HCT116 (cell line): ENCODE measurements around the gene NCOA1. TPM values are rescaled to one million over a fixed set of nuclear protein-coding genes. Genes with fewer than 3 reads are reported as not detected.

Experiments
- ATAC-seq: fragments of 200-7000 bp; cut with Tn5 transposase; 2 replicates; pipeline ENCODE4 v1.9.1; 2020; ENCODE audit warnings: mild to moderate bottlenecking, moderate library complexity
- BruUV-seq: library from RNA; stranded (reverse); fragments of 400-500 nt; replicated peaks from 2 replicates; lab custom pipeline; 2021; lab: Mats Ljungman, UMichigan
- CTCF ChIA-PET: fragments of 300-600 bp; sonication (Branson Sonifier 250); formaldehyde crosslinking; loops from one replicate; lab custom pipeline; 2021; ENCODE audit warnings: antibody characterized with exemption; lab: Charles Lee
- POLR2A ChIA-PET: fragments of 300-600, 350-600 bp; sonication (Branson Sonifier 250); formaldehyde crosslinking; loops from one replicate; lab custom pipeline; 2021; ENCODE audit warnings: antibody characterized with exemption; lab: Charles Lee
- RAD21 ChIA-PET, 2 experiments: fragments of 300-600 bp; sonication (Branson Sonifier 250); formaldehyde crosslinking; loops; one replicate each; lab custom pipeline; 2023; ENCODE audit warnings: low total read pairs in 2 of 2; ENCODE audit not compliant: uncharacterized antibody in 2 of 2, unreplicated experiment in 2 of 2, low non-redundant PET in 1 of 2; lab: Charles Lee
- DNase-seq: peaks from one replicate; pipeline ENCODE4 v3.0.0-alpha.2; 2010; ENCODE audit warnings: low read depth, low spot score
- H2AFZ ChIP-seq: fragments of 200-600 bp; shearing (Covaris generic), sonication (generic); 2 replicates; pipeline ENCODE4 v1.6.1; 2017; ENCODE audit warnings: low read depth, mixed run types, mixed read lengths, antibody characterized with exemption, low read length; ENCODE audit not compliant: poor library complexity, severe bottlenecking
- H3K27ac ChIP-seq: 2 replicates; pipeline ENCODE4 v1.5.1; 2012; ENCODE audit warnings: low read depth, low read length
- H3K27me3 ChIP-seq: fragments of 200-600 bp; sonication (generic); 2 replicates; pipeline ENCODE4 v1.6.1; 2016; ENCODE audit warnings: mixed run types, low read length, mixed read lengths; ENCODE audit not compliant: insufficient read depth
- H3K36me3 ChIP-seq, 2 experiments: fragments of 200-500 bp in 1 of 2; fragments of 200-600 bp in 1 of 2; sonication (Bioruptor generic) in 1 of 2; sonication (generic) in 1 of 2; 2 replicates each; pipeline versions ENCODE4 v1.5.1 to v1.6.1; 2014 to 2016; ENCODE audit warnings: low read length in 2 of 2, inconsistent platforms in 1 of 2, mixed read lengths in 1 of 2, mixed run types in 1 of 2; ENCODE audit not compliant: insufficient read depth in 2 of 2, control insufficient read depth in 1 of 2
- H3K4me1 ChIP-seq, 2 experiments: fragments of 200-600 bp in 1 of 2; sonication (generic) in 1 of 2; 2 replicates each; pipeline versions ENCODE4 v1.5.1 to v1.6.1; 2012 to 2017; ENCODE audit warnings: low read length in 2 of 2, inconsistent platforms in 1 of 2, mild to moderate bottlenecking in 1 of 2, mixed read lengths in 1 of 2, mixed run types in 1 of 2, moderate library complexity in 1 of 2; ENCODE audit not compliant: insufficient read depth in 2 of 2, control insufficient read depth in 1 of 2
- H3K4me2 ChIP-seq: fragments of 200-600 bp; sonication (generic); 2 replicates; pipeline ENCODE4 v1.6.1; 2017; ENCODE audit warnings: mixed run types, low read length, mixed read lengths
- H3K4me3 ChIP-seq, 2 experiments: fragments of 200-600 bp in 1 of 2; sonication (generic) in 1 of 2; replicated peaks in 1 of 2; 2 replicates each; pipeline ENCODE4 v1.5.1; 2011 to 2016; ENCODE audit warnings: low read length in 2 of 2, control low read depth in 1 of 2, low read depth in 1 of 2, mild to moderate bottlenecking in 1 of 2, mixed read lengths in 1 of 2, mixed run types in 1 of 2
- H3K79me2 ChIP-seq: fragments of 200-600 bp; sonication (generic); 2 replicates; pipeline ENCODE4 v1.6.1; 2017; ENCODE audit warnings: mild to moderate bottlenecking, mixed run types, low read length, moderate library complexity, mixed read lengths; ENCODE audit not compliant: insufficient read depth
- H3K9ac ChIP-seq: fragments of 200-600 bp; sonication (generic); 2 replicates; pipeline ENCODE4 v1.6.1; 2016; ENCODE audit warnings: low read length, mixed read lengths
- H3K9me2 ChIP-seq: fragments of 200-600 bp; sonication (generic), shearing (Covaris generic); 2 replicates; pipeline ENCODE4 v1.6.1; 2017; ENCODE audit warnings: mixed run types, mild to moderate bottlenecking, moderate library complexity; ENCODE audit not compliant: insufficient read depth
- H3K9me3 ChIP-seq, 2 experiments: fragments of 200-500 bp in 1 of 2; fragments of 200-600 bp in 1 of 2; sonication (Bioruptor generic) in 1 of 2; sonication (generic) in 1 of 2; 2 replicates each; pipeline ENCODE4 v1.6.1; 2014 to 2017; ENCODE audit warnings: low read length in 2 of 2, mixed read lengths in 2 of 2, inconsistent platforms in 1 of 2, low read depth in 1 of 2, mild to moderate bottlenecking in 1 of 2, mixed run types in 1 of 2, moderate library complexity in 1 of 2; ENCODE audit not compliant: control insufficient read depth in 1 of 2, insufficient read depth in 1 of 2
- H4K20me1 ChIP-seq: fragments of 200-600 bp; sonication (generic), shearing (Covaris generic); 2 replicates; pipeline ENCODE4 v1.6.1; 2017; ENCODE audit warnings: mixed run types, mild to moderate bottlenecking, moderate library complexity; ENCODE audit not compliant: insufficient read depth
- CBX3 ChIP-seq: IDR thresholded peaks from 2 replicates; pipeline ENCODE4 v1.6.1; 2012; ENCODE audit warnings: low read depth
- CEBPB ChIP-seq: IDR thresholded peaks from 2 replicates; pipeline ENCODE4 v1.6.1; 2012; ENCODE audit warnings: low read depth
- CTCF ChIP-seq, 3 experiments: fragments of 200-600 bp in 1 of 3; sonication (generic) in 1 of 3; IDR thresholded peaks in 2 of 3; conservative IDR thresholded peaks in 1 of 3; 2 replicates each; pipeline ENCODE4 v1.5.1; 2012 to 2017; ENCODE audit warnings: low read depth in 2 of 3, low read length in 2 of 3, antibody characterized with exemption in 1 of 3, borderline replicate concordance in 1 of 3, control low read depth in 1 of 3, mild to moderate bottlenecking in 1 of 3, mixed read lengths in 1 of 3, mixed run types in 1 of 3, moderate library complexity in 1 of 3; ENCODE audit not compliant: insufficient read depth in 1 of 3
- EGR1 ChIP-seq: IDR thresholded peaks from 2 replicates; pipeline ENCODE4 v1.6.1; 2012; ENCODE audit warnings: low read depth
- ELF1 ChIP-seq: IDR thresholded peaks from 2 replicates; pipeline ENCODE4 v1.6.1; 2012; ENCODE audit warnings: low read depth, borderline replicate concordance
- EZH2 ChIP-seq: fragments of 200-600 bp; sonication (generic); IDR thresholded peaks from 2 replicates; pipeline ENCODE4 v1.6.1; 2017; ENCODE audit warnings: antibody characterized with exemption, mixed run types
- EZH2phosphoT487 ChIP-seq: fragments of 200-600 bp; IDR thresholded peaks from 2 replicates; pipeline ENCODE4 v1.6.1; 2018; ENCODE audit warnings: antibody characterized with exemption, borderline replicate concordance
- FOSL1 ChIP-seq: IDR thresholded peaks from 2 replicates; pipeline ENCODE4 v1.6.1; 2012; ENCODE audit warnings: low read depth
- JUND ChIP-seq: IDR thresholded peaks from 2 replicates; pipeline ENCODE4 v1.6.1; 2012
- MAX ChIP-seq: IDR thresholded peaks from 2 replicates; pipeline ENCODE4 v1.6.1; 2012
- POLR2A ChIP-seq: IDR thresholded peaks from 2 replicates; pipeline ENCODE4 v1.7.0; 2011; ENCODE audit warnings: borderline replicate concordance; ENCODE audit not compliant: insufficient read depth, insufficient read length; ENCODE audit errors: extremely low read depth
- POLR2AphosphoS5 ChIP-seq: IDR thresholded peaks from 2 replicates; pipeline ENCODE4 v1.6.1; 2011; ENCODE audit warnings: mild to moderate bottlenecking, low read depth, low read length, moderate library complexity
- RAD21 ChIP-seq: IDR thresholded peaks from 2 replicates; pipeline ENCODE4 v1.6.1; 2012; ENCODE audit warnings: low read depth, mild to moderate bottlenecking
- SIN3A ChIP-seq: IDR thresholded peaks from 2 replicates; pipeline ENCODE4 v1.6.1; 2012; ENCODE audit warnings: low read depth
- SP1 ChIP-seq: IDR thresholded peaks from 2 replicates; pipeline ENCODE4 v1.6.1; 2012; ENCODE audit warnings: low read depth
- TCF7L2 ChIP-seq: IDR thresholded peaks from 2 replicates; pipeline ENCODE4 v1.7.0; 2011; ENCODE audit warnings: borderline replicate concordance, inconsistent platforms; ENCODE audit not compliant: insufficient read depth, insufficient read length; ENCODE audit errors: extremely low read depth
- YY1 ChIP-seq: IDR thresholded peaks from 2 replicates; pipeline ENCODE4 v1.6.1; 2011; ENCODE audit warnings: low read length, low read depth, moderate library complexity, mild to moderate bottlenecking; ENCODE audit not compliant: insufficient replicate concordance; ENCODE audit errors: extremely low read depth
- ZBTB33 ChIP-seq: IDR thresholded peaks from 2 replicates; pipeline ENCODE4 v1.6.1; 2011; ENCODE audit warnings: mild to moderate bottlenecking, low read length, moderate library complexity; ENCODE audit not compliant: insufficient replicate concordance; ENCODE audit errors: extremely low read depth
- ZFX ChIP-seq: fragments of 450-650 bp; IDR thresholded peaks from 2 replicates; pipeline ENCODE4 v1.6.1; 2017
- ZNF274 ChIP-seq: fragments of 200-500 bp; sonication (Bioruptor generic); IDR thresholded peaks from 2 replicates; pipeline ENCODE4 v1.6.1; 2014; ENCODE audit warnings: mild to moderate bottlenecking, low read depth, low read length, inconsistent platforms
- intact Hi-C: fragments of 100-400 bp; cut with micrococcal nuclease; formaldehyde crosslinking; loops from 2 replicates; pipeline ENCODE4 v1.10.0; 2022
- total RNA-seq: library from RNA; stranded (reverse); gene quantifications from one replicate; pipeline ENCODE4 v1.2.1, GENCODE V29; 2021; ENCODE audit not compliant: unreplicated experiment

NCOA1 gene
- total RNA-seq, 1 experiment from 2014 or later: 10.4 TPM

GRCh38 chr2:24521975-24522639, 31.1 kb downstream of the NCOA1 start:
- Histone ChIP-seq H3K27ac (no peak overlapping the region), H3K9me2 (no peaks in the 10 kb centered on the region), H3K9ac (no peak overlapping the region), H2AFZ (no peak overlapping the region), H4K20me1 (no peaks in the 10 kb centered on the region), H3K27me3 (no peaks in the 10 kb centered on the region), H3K36me3 (no peaks in the 10 kb centered on the region), H3K4me3 (no peak overlapping the region), H3K9me3 (no peaks in the 10 kb centered on the region), H3K79me2 (no peaks in the 10 kb centered on the region), H3K4me1 (no peaks in the 10 kb centered on the region), H3K4me2 (no peak overlapping the region)
- intact Hi-C loops: no loop called here
- POLR2A ChIA-PET: no interaction called here
- CTCF ChIA-PET: no interaction called here
- DNase-seq (no peak), ATAC-seq (no peak)
- RAD21 ChIA-PET: no interaction called here
- TF ChIP-seq TCF7L2 (no peak), YY1 (no peak), ZBTB33 (no peak), POLR2A (no peak), CBX3 (no peak), SP1 (no peak), SIN3A (no peak), ZNF274 (no peak), POLR2AphosphoS5 (no peak), EZH2phosphoT487 (no peak), RAD21 (no peak), ELF1 (no peak), EZH2 (no peak), JUND (no peak), CEBPB (no peak), CTCF (IDR thresholded peaks at IDR 0.05 in 2 of 3, conservative IDR thresholded peaks at IDR 0.05 in 1 of 3; ENCODE audit: borderline replicate concordance in 1 of 3, insufficient read depth in 1 of 3, low read depth in 2 of 3, low read length in 2 of 3) (no peak), ZFX (no peak), MAX (no peak), EGR1 (no peak), FOSL1 (no peak)
- no TSS peak for BruUV-seq
